ENCODE data around the gene COL25A1.

DNA sequence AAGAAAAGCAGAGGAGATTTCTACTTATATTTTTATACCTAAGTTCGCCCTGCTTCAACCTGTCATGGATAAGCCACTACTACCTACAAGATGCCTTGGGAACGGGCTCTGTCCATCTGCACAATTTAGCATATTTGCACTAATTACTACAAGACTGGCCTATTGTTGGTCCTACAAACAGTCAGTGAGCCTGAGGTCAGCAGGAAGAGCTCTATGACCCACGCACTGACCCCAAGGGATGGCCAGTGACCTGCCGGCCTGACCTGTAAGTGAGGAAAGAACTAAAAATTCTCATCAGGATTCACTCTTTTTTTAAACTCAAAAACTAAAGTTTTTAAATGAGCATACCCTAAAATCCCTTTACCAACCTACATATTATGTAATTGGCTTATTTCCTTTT is 142.0 kb downstream of the COL25A1 start:
- TF ChIP-seq EZH2 (IDR thresholded peaks at IDR 0.05): no peak
- no peak for TF ChIP-seq POLR2AphosphoS5 (IDR thresholded peaks at IDR 0.05; ENCODE audit: borderline replicate concordance, low read depth, low read length)
